Measurements from ENCODE around the gene SFR1.

SFR1 gene

GRCh38 chr10:104121485-104122224, at the start of gene SFR1:
Gene SFR1 (plus strand): TSS chr10:104122171. CDS start chr10:104122184, 13 bp downstream.
- DNase-seq: peak; percentile 97 to 100 (median 99)

GRCh38 chr10:104072786-104073185, 49.2 kb upstream of the SFR1 start:
- no peak for DNase-seq

- DNase-seq: no peak
Observed at GRCh38 chr10:104074505-104074904, 47.5 kb upstream of the SFR1 start.

- no peak for DNase-seq
Observed at GRCh38 chr10:104076743-104077160, 45.2 kb upstream of the SFR1 start.

- DNase-seq: no peak
Observed at GRCh38 chr10:104077247-104077646, 44.7 kb upstream of the SFR1 start.

GRCh38 chr10:104077663-104078151, 44.3 kb upstream of the SFR1 start:
- DNase-seq: no peak

- DNase-seq: peak in 1 of 6 experiments; percentile 3
Observed at GRCh38 chr10:104080762-104081161, 41.2 kb upstream of the SFR1 start.

GRCh38 chr10:104081998-104082397, 40.0 kb upstream of the SFR1 start:
- DNase-seq: no peak

- DNase-seq: no peak
Observed at GRCh38 chr10:104084482-104085142, 37.4 kb upstream of the SFR1 start.

GRCh38 chr10:104085801-104086400, 36.1 kb upstream of the SFR1 start, which contains the start of gene COL17A1:
Gene COL17A1 (minus strand): TSS chr10:104085880. CDS start chr10:104080673, 5,207 bp downstream.
- no peak for DNase-seq

- no peak for DNase-seq
Observed at GRCh38 chr10:104088239-104088638, 33.7 kb upstream of the SFR1 start.

GRCh38 chr10:104089621-104090020, 32.4 kb upstream of the SFR1 start:
- no peak for DNase-seq

- no peak for DNase-seq
Observed at GRCh38 chr10:104090611-104091010, 31.4 kb upstream of the SFR1 start.

GRCh38 chr10:104092749-104093148, 29.2 kb upstream of the SFR1 start:
- no peak for DNase-seq

GRCh38 chr10:104096692-104097091, 25.3 kb upstream of the SFR1 start:
- no peak for DNase-seq

GRCh38 chr10:104098358-104098925, 23.5 kb upstream of the SFR1 start:
- DNase-seq: no peak

- DNase-seq: no peak
Observed at GRCh38 chr10:104099269-104099668, 22.7 kb upstream of the SFR1 start.

GRCh38 chr10:104099941-104100340, 22.0 kb upstream of the SFR1 start:
- DNase-seq: no peak

- no peak for DNase-seq
Observed at GRCh38 chr10:104100795-104101194, 21.2 kb upstream of the SFR1 start.

GRCh38 chr10:104101902-104102301, 20.1 kb upstream of the SFR1 start:
- DNase-seq: no peak

- DNase-seq: no peak
Observed at GRCh38 chr10:104103956-104104355, 18.0 kb upstream of the SFR1 start.

GRCh38 chr10:104104418-104104817, 17.6 kb upstream of the SFR1 start:
- no peak for DNase-seq

- no peak for DNase-seq
Observed at GRCh38 chr10:104104926-104105325, 17.0 kb upstream of the SFR1 start.
